Testis (tissue), 2 donors: ENCODE results near the gene PTGFRN.

Source experiments
- CTCF ChIP-seq, 3 experiments: fragments of 450-650 bp in 2 of 3; fragments of 200-600 bp in 1 of 3; sonication (generic) in 1 of 3; IDR thresholded peaks; one replicate each; pipeline ENCODE4 v1.5.1; 2016 to 2019; ENCODE audit warnings: antibody characterized with exemption in 3 of 3, mild to moderate bottlenecking in 2 of 3, moderate library complexity in 1 of 3
- POLR2A ChIP-seq: fragments of 450-650 bp; IDR thresholded peaks from one replicate; pipeline ENCODE4 v1.6.1; 2017; ENCODE audit warnings: antibody characterized with exemption, mild to moderate bottlenecking, moderate library complexity

GRCh38 chr1:116986421-116987255 is 76.9 kb downstream of the PTGFRN start:
- TF ChIP-seq CTCF (IDR thresholded peaks at IDR 0.05) (no peak), POLR2A (no peak)
